Retina (tissue), 1 donor: Measurements from ENCODE around the gene ATF5.
"Not testable (repeated sequence)": the region's sequence is repeated elsewhere in the genome, so short reads cannot be mapped to it uniquely, and the experiment has no call there.

Experiments
- DNase-seq: peaks from one replicate; pipeline ENCODE4 v3.0.0-alpha.2; 2016

ATF5 gene

GRCh38 chr19:49950956-49951526 is 22.0 kb downstream of the ATF5 start:
- DNase-seq = no peak

DNA sequence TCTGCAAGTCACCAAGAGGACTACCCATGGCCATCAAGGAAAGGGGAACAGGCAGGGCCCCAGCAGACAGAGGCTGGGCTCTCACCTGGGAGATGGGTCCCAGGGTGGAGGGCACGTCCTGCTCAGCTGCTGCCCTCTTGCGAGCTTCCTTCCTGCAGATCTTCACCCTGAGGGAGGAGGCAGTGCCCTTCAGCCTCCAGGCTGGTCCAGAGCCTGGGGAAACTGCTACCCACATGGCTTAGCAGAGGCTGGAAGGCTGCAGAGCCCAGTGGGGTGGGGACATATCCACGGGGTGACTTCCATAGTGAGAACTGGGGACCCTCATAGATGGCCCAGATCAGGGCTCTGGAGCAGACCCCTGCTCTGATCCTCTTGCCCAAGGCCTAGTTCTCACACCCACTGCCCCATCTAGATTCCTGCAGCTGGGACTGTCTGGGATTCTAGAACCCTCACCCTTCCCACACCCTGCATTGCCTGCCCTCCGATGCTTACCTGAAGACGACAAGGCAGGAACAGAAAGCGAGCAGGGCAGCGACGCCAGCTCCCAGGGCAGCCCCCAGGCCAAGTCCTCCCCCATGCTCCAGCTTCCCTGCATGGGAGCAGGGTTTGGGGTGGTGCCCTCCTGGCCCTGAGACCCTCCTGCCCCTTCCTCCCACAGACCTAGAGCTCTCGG is 22.9 kb downstream of the ATF5 start:
- DNase-seq = no peak

- DNase-seq = no peak
Observed at GRCh38 chr19:49952479-49952836, 23.5 kb downstream of the ATF5 start.

DNA sequence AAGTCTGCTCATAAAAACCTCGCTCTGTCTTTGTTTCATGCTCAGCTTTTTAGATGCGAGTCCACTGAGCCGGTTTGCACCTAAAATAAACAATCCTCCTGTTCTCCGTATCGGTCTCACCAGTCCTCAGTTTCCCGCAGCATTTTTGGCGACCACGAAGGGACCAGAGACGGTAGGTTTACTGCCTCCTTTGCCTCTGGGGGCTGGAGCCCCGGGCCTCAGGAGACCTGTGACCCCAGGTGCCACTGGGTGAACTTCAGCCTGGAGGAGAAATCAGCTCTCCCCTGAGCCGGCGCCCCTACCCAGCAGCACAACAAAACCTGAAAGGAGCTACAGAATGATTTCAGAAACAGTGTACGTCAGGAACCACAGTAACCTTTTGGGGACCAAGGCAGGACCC is 23.9 kb downstream of the ATF5 start:
- DNase-seq = no peak

DNA sequence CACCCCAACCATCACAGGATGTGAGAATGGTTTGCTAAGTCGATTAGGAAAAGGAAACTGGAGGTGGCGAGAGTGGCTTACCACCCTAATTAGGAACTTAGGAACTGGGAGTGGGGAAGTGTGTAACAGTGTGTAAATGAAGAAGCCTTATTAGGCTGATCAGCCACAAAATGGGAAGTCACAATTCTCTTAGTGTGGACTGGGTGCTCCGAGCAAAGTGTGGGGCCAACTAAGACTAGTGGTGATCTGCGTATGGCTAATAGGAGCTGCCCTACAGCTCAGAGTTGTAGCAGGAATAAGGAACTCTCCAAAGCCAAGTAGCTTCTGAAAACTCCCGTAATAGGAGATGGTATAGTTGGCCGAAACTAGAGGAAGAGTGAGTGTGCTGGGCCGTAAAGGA is 24.4 kb downstream of the ATF5 start:
- DNase-seq = no peak

DNA sequence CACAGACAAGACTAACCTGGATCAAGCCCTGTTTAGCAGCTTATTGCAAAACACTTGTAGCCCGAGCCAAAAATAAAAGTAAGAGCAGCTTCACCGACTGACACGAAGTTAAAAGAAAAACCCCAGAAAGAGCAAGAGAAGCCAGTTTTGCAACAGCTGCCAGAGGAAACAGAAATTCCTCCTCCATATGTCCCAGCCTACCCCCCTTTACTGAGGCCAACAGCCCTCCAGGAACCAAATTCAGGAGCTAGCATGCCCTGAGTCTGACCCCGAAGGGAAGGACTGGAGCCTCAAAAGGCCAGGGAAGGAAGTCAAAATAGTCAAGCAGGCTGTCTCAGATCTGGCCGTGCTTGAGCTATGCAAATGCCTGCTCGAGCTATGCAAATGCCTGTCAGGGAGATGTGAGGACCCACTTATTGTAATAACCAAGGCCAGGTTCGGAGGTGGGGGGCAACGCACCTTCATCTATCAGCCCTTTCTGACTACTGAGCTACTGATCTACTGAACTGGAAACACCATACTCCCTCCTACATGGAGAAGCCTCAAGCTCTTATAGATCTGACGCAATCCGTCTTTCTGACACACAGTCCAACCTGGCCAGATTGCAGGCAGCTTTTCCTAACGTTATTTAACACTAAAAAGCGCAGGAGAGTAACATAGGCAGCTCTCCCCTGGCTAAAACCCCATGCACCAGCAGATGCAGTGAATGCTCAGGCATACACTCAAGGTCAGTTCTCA is 25.3 kb downstream of the ATF5 start:
- no peak for DNase-seq

DNA sequence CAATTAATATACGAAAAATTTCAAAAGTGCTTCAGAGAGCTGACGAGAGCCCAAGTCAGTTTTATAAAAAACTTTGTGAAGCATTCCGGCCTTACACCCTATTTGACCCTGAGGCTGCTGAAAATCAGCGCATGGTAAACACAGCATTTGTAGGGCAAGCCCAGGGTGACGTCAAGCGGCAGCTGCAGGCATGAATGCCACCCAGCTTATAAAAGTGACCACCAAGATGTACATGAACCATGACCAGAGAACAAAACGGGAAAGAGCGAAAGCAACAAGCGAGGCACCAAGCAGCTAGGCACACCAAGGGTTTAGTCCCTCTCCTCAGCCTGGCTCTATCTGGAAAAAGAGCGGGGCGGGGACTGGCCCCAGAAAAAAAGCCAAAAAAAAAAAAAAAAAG is 25.9 kb downstream of the ATF5 start:
- no peak for DNase-seq

DNA sequence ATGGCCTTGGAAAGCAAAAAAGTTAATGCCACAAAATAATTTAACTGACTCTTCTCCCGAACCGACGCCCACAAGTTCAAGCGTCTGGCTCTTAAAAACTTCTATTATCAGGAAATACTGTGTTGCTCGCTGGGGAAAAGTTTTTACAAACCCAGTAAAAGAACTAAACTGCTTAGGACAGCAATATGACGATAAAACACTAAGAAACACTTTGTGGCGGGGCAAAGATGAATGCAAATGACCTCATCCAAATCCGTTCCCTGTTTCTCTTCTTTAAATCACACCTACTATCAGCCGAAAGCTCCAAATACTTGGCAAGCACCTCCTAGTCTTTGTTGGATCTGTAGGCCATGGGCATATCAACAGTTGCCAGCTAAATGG is 27.1 kb downstream of the ATF5 start:
- no peak for DNase-seq

DNA sequence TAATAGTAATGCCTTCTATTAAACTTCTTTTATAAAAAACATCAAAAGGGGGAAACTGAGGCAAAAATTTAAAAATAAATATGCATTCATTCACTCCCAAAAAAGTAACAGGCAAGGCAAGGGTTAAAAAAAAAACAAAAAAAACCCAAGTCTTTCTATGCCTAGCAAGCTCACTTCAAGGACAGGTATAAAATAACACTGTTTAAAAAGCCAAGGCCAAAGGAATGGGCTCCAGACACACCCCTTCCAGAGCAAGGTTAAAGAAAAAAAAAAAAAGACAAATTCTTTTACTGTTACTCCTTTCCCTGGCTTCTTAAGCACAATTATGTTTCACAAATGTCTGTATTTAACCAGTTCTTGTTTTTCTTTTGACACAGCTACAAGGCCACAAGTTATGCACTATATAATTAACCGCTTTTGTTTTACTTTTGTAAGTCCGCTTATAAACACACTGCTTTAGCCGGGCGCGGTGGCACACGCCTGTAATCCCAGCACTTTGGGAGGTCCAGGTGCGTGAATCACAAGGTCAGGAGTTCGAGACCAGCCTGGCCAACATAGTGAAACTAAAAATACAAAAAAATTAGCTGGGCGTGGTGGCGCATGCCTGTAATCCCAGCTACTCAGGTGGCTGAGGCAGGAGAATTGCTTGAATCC is 28.4 kb downstream of the ATF5 start:
- no peak for DNase-seq

- DNase-seq = not testable (repeated sequence)
Observed at GRCh38 chr19:49958144-49958543, 29.1 kb downstream of the ATF5 start.

- DNase-seq = not testable (repeated sequence)
Observed at GRCh38 chr19:49958596-49958995, 29.6 kb downstream of the ATF5 start.

DNA sequence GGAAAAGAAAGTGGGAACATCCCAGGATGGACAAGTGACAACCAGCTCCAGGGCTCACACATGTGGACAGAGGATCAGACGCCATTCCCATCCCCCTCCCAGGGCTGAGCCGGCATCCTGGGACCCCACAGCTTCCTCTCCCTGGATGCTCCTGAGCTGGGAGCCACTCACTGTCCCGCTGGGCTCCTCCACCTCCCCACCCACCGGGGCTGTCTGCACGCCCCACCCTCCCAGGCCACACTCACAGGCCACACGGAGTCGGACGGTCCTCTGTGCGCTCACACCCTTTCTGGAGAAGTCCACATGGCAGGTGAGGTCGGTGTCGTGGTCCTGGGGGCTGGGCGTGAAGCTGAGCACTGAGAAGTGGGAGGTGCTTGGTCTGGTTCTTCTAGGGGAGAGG is 30.9 kb downstream of the ATF5 start:
- DNase-seq = not testable (repeated sequence)

DNA sequence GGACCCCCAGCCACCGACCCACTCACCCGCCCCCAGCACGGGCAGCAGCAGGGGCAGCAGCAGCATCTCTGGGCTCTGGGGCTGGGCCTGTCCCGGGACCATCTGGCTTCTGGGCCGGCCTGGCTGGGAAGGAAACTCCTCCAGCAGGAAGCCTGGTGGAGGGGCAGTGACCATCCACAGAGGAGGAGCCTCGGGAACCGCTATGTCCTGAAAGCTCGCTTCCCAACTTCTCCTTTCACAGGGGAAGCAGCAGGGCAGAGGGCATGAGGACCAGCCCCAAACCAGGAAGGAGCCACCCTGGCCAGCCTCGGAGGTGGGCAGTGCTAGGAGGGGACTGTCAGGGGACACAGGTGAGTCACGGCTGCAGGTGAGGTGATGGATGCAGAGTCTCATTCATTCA is 32.0 kb downstream of the ATF5 start, which contains the start of gene SIGLEC11:
TSS of gene SIGLEC11 (minus strand) at position 193 of the 400 bp plus-strand sequence. CDS start at position 102, 91 bp downstream.
- DNase-seq = not testable (repeated sequence)

GRCh38 chr19:49968279-49968922 is 39.4 kb downstream of the ATF5 start:
- DNase-seq = no peak

DNA sequence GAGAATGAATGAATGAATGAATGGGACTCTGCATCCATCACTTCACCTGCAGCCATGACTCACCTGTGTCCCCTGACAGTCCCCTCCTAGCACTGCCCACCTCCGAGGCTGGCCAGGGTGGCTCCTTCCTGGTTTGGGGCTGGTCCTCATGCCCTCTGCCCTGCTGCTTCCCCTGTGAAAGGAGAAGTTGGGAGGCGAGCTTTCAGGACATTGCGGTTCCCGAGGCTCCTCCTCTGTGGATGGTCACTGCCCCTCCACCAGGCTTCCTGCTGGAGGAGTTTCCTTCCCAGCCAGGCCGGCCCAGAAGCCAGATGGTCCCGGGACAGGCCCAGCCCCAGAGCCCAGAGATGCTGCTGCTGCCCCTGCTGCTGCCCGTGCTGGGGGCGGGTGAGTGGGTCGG is 40.4 kb downstream of the ATF5 start:
- not testable (repeated sequence) for DNase-seq

DNA sequence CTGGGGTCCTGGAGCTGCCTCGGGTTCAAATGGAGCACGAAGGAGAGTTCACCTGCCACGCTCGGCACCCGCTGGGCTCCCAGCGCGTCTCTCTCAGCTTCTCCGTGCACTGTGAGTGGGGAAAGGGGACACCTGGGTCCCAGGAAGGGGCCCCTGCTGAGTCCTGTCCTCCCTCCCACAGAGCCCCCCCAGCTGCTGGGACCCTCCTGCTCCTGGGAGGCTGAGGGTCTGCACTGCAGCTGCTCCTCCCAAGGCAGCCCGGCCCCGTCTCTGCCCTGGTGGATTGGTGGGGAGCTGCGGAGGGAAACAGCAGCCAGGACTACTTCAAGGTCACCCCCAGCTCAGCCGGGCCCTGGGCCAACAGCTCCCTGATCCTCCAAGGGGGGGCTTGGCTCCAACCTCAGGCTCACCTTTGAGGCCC is 43.0 kb downstream of the ATF5 start:
- DNase-seq = no peak

DNA sequence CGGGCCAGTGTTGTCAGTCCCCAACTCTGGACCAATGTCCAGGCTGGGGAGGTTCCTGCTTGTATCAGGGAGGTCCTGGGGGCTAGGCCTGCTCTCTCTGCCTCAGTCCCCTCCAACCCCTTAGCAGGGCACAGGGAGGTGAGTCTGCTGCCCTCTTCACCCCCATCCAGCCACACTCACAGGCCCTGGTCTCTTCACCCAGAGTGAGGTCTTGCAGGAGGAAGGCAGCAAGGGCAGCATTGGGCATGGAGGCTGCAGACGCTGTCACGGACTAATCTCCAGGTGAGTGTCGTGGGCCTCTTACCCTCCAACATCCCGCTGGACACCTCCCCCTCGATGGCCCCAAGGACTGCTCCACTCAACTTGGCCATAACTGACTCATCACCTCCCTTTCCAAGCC is 43.8 kb downstream of the ATF5 start:
- DNase-seq = no peak

- DNase-seq = no peak
Observed at GRCh38 chr19:49973987-49974386, 45.0 kb downstream of the ATF5 start.

DNA sequence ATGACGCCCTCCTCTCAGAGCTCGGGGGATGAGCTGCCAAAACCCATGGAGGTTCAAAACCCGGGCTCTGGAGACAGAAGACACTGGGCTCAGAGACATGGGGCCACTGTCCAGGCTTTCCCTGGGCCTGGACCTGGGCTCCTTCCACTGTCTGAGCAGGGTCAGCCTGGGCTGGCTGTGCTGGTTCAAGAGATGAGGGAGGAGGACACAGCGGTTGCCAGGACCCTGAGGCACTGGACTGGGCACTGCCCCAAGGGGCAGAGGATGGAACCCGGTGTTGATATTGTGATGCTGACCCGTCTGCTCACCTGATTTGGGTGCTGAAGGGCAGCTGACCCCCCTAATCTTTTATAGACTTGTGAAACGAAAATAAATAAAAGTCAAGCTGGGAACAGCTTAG is 46.0 kb downstream of the ATF5 start:
- DNase-seq = no peak

DNA sequence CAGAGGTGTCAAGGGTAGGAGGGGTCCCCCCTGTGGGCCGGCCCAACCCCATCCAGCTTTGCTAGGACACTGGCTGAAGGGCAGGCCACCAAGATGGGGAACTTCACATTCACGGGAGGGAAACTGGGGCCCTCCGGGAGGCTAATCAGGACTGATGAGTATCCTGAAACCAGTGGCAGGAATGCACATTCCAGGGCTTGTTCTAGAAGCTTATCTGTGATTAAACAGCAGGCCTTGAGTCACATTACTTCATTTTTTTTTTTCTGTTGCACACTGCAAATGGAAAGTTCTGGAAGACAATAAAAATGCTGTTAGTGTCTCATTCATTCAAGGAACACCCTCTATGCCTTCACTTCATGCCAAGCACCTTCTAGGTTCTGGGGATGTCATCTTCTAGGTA is 47.5 kb downstream of the ATF5 start:
- DNase-seq = no peak

DNA sequence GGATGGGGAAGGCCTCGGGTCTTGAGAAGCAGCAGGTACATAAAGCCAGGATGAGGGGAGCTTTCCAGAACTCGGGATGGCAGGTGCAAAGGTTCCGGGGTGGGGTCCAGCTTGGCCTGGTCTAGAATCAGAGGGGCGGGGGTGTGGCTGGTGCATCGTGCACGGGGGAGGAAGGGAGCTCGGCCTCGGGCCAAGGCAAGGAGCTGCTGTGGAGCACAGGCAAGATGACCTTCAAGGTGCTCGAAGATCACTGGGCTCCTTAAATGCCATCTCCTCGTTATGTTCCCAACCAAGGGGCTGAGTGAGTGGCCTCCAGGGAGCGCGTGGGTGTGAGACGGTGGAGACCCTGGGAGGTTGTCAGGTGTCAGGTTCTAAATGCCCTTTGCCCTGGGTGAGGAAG is 48.1 kb downstream of the ATF5 start:
- no peak for DNase-seq

GRCh38 chr19:49977881-49978280 is 48.9 kb downstream of the ATF5 start:
- DNase-seq = no peak

DNA sequence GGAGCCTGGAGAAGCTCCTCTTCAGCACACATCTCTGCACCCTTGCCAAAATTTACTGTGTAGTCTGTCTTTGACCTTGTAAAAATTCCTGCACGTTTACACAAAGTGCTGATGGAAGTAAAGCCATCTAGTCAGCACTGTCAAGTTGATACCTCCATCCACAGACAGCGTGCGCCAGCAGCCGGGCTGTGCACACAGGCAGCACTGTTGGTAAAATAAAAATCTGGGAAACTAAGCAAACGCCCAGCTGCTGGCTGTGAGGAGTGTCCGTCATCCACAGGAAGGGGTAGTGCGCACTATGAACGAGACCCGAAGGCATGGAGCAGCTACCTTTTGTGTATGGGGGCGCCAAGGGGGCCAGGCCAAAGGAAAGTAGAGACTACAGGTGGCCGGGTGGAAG is 49.3 kb downstream of the ATF5 start:
- DNase-seq = no peak
